CD4-positive, alpha-beta memory T cell (primary cell): ENCODE results near the gene ACTA2. TPM values are rescaled to one million over a fixed set of nuclear protein-coding genes. Genes with fewer than 3 reads are reported as not detected.

Experiments used
- CTCF ChIA-PET: fragments of 350-600 bp; sonication (Branson Sonifier 250); formaldehyde crosslinking; loops from one replicate; lab custom pipeline; 2021; ENCODE audit warnings: inconsistent platforms; ENCODE audit not compliant: partially characterized antibody; lab: Charles Lee
- POLR2A ChIA-PET: fragments of 350-600 bp; sonication (Branson Sonifier 250); formaldehyde crosslinking; loops from one replicate; lab custom pipeline; 2021; ENCODE audit not compliant: partially characterized antibody; lab: Charles Lee
- DNase-seq, 5 donors: peaks; one replicate each; pipeline versions ENCODE4 v3.0.0 to v3.0.0-alpha.2; 2020 to 2022; ENCODE audit warnings: mixed read lengths in 1 of 5
- H3K27ac ChIP-seq: one replicate; pipeline ENCODE4 v1.7.0; 2013; ENCODE audit warnings: low read depth, low read length
- H3K27me3 ChIP-seq: 2 replicates; pipeline ENCODE4 v1.7.0; 2013; ENCODE audit warnings: mild to moderate bottlenecking, low read length, moderate library complexity; ENCODE audit not compliant: insufficient read depth
- H3K36me3 ChIP-seq: 2 replicates; pipeline ENCODE4 v1.7.0; 2013; ENCODE audit warnings: mild to moderate bottlenecking, low read length, moderate library complexity; ENCODE audit not compliant: insufficient read depth
- H3K4me1 ChIP-seq: 2 replicates; pipeline ENCODE4 v1.7.0; 2013; ENCODE audit warnings: mild to moderate bottlenecking, low read length, moderate library complexity; ENCODE audit not compliant: insufficient read depth
- H3K4me3 ChIP-seq, 2 donors: one replicate each; pipeline ENCODE4 v1.7.0; 2013; ENCODE audit warnings: low read length in 2 of 2, mild to moderate bottlenecking in 1 of 2
- H3K9me3 ChIP-seq, 2 donors: one replicate each; pipeline ENCODE4 v1.7.0; 2013; ENCODE audit warnings: low read length in 2 of 2, control low read depth in 1 of 2; ENCODE audit not compliant: control insufficient read depth in 1 of 2
- H3K27ac Mint-ChIP-seq, 7 donors: one replicate each; pipeline ENCODE4 v1.8.0; 2020 to 2021; ENCODE audit warnings: mixed read lengths in 7 of 7, mild to moderate bottlenecking in 6 of 7, inconsistent platforms in 3 of 7, moderate library complexity in 3 of 7
- H3K27me3 Mint-ChIP-seq, 2 donors: one replicate each; pipeline ENCODE4 v1.8.0; 2020 to 2021; ENCODE audit warnings: mixed read lengths in 2 of 2
- H3K36me3 Mint-ChIP-seq, 2 donors: one replicate each; pipeline ENCODE4 v1.8.0; 2020 to 2021; ENCODE audit warnings: mixed read lengths in 2 of 2, inconsistent platforms in 1 of 2, mild to moderate bottlenecking in 1 of 2
- H3K4me1 Mint-ChIP-seq, 4 donors: one replicate each; pipeline ENCODE4 v1.8.0; 2020 to 2021; ENCODE audit warnings: mixed read lengths in 4 of 4, mild to moderate bottlenecking in 1 of 4
- H3K4me3 Mint-ChIP-seq, 8 donors: one replicate each; pipeline ENCODE4 v1.8.0; 2020 to 2021; ENCODE audit warnings: mixed read lengths in 8 of 8, mild to moderate bottlenecking in 7 of 8, moderate library complexity in 6 of 8, inconsistent platforms in 3 of 8
- H3K9me3 Mint-ChIP-seq, 8 donors: one replicate each; pipeline ENCODE4 v1.8.0; 2020 to 2021; ENCODE audit warnings: mixed read lengths in 8 of 8, mild to moderate bottlenecking in 5 of 8, inconsistent platforms in 3 of 8, moderate library complexity in 1 of 8
- intact Hi-C: fragments of 100-400 bp; cut with micrococcal nuclease; formaldehyde crosslinking; loops from one replicate; pipeline ENCODE4 v1.15.1; 2023
- polyA plus RNA-seq, 2 donors: library from polyadenylated mRNA; unstranded; fragments of 300-500 nt; fragmentation: Illumina TruSeq; gene quantifications; one replicate each; pipeline ENCODE4 v1.2.3, GENCODE V29; 2021
- total RNA-seq, 2 experiments: library from RNA; stranded (reverse); gene quantifications; one replicate each; pipeline ENCODE4 v1.2.3, GENCODE V29; 2021

Gene ACTA2
- total and polyA plus RNA-seq, 4 experiments from 2014 or later: 9.1 to 13.2 (median 11.5) TPM

- H3K36me3 Mint-ChIP-seq: peaks cover 0 to 2% of the 10 kb centered on the region in 2 donors
- H3K9me3 Mint-ChIP-seq: peaks cover 0 to 9% (median 4%) of the 10 kb centered on the region in 8 donors
- POLR2A ChIA-PET: interaction anchor here (1.5 kb wide), 1 partner anchor 9 kb away, joined by 3 read pairs; no protein-coding TSS in a partner anchor
- H3K27me3 Mint-ChIP-seq: no peaks in the 10 kb centered on the region
- no peak overlapping the region for H3K4me3 Mint-ChIP-seq
- Histone ChIP-seq H3K9me3 (no peaks in the 10 kb centered on the region), H3K27ac (no peak overlapping the region), H3K27me3 (no peaks in the 10 kb centered on the region), H3K4me1 (peaks cover 48% of the 10 kb centered on the region), H3K36me3 (no peaks in the 10 kb centered on the region), H3K4me3 (no peak overlapping the region)
- CTCF ChIA-PET: interaction anchor here (3.5 kb wide), 1 partner anchor 148 kb away, joined by 11 read pairs; no protein-coding TSS in a partner anchor
- H3K27ac Mint-ChIP-seq: peak overlapping the region in 6 of 7 donors; percentile 11 to 65 (median 58)
- DNase-seq: no peak
- intact Hi-C loops: no loop called here
- peaks cover 36 to 54% (median 47%) of the 10 kb centered on the region in 4 donors for H3K4me1 Mint-ChIP-seq
Observed at GRCh38 chr10:88983939-88984338, 31.4 kb upstream of the ACTA2 start.

- H3K27ac ChIP-seq: no peak overlapping the region
- Mint-ChIP-seq H3K4me1 (peaks cover 32 to 47% (median 40%) of the 10 kb centered on the region in 4 donors), H3K27me3 (no peaks in the 10 kb centered on the region), H3K4me3 (peak overlapping the region in 3 of 8 donors; percentile 19 to 29 (median 26)), H3K27ac (peak overlapping the region in 6 of 7 donors; percentile 4 to 70 (median 39)), H3K36me3 (peaks cover 0 to 2% of the 10 kb centered on the region in 2 donors), H3K9me3 (peaks cover 0 to 9% (median 4%) of the 10 kb centered on the region in 8 donors)
- H3K4me3 ChIP-seq: no peak overlapping the region
- H3K36me3 ChIP-seq: no peaks in the 10 kb centered on the region
- DNase-seq: peak in 1 of 5 donors; percentile 26
- H3K4me1 ChIP-seq: peaks cover 41% of the 10 kb centered on the region
- ChIA-PET CTCF (interaction anchor here (1.2 to 3.5 kb wide), 5 partner anchors 46 to 147 kb away, joined by 3 to 11 read pairs (median 6); no protein-coding TSS in a partner anchor), POLR2A (interaction anchor here (0.7 to 5.8 kb wide), 4 partner anchors 8 to 18 kb away, joined by 3 to 44 read pairs (median 4); partner anchors contain the start of gene FAS)
- intact Hi-C loops: no loop called here
- no peaks in the 10 kb centered on the region for H3K9me3 ChIP-seq
- H3K27me3 ChIP-seq: no peaks in the 10 kb centered on the region
Observed at GRCh38 chr10:88983206-88983605, 30.6 kb upstream of the ACTA2 start.

DNA sequence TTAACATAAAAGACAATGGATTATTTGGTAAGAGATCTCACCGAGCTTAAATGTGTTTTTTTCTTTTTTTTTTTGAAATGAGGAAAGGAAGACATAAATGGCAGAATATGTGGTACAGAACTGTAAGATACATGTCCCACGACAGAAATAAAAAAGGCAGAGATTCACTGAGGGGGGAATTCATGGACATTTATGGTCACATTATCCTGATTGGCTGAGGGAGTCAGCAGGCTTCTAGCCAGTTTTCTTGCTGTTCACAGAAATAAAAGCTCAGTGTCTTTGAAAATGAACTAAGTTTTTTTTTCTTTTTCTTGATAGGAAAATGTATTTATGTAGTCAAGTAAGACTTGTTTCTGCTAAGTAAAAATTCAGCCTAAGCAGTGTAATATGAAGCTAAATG is 29.8 kb upstream of the ACTA2 start:
- no peaks in the 10 kb centered on the region for H3K9me3 ChIP-seq
- no peaks in the 10 kb centered on the region for H3K27me3 ChIP-seq
- peaks cover 25 to 39% (median 32%) of the 10 kb centered on the region in 4 donors for H3K4me1 Mint-ChIP-seq
- no peak overlapping the region for H3K4me3 ChIP-seq
- no peak for DNase-seq
- intact Hi-C loops: no loop called here
- H3K4me1 ChIP-seq: peaks cover 33% of the 10 kb centered on the region
- no peaks in the 10 kb centered on the region for H3K27me3 Mint-ChIP-seq
- H3K9me3 Mint-ChIP-seq: peaks cover 0 to 9% (median 4%) of the 10 kb centered on the region in 8 donors
- CTCF ChIA-PET: interaction anchor here (1.2 to 3.5 kb wide), 6 partner anchors 14 to 146 kb away, joined by 3 to 11 read pairs (median 6); no protein-coding TSS in a partner anchor
- H3K36me3 Mint-ChIP-seq: peaks cover 0 to 2% of the 10 kb centered on the region in 2 donors
- no peak overlapping the region for H3K4me3 Mint-ChIP-seq
- no peak overlapping the region for H3K27ac ChIP-seq
- peak overlapping the region in 3 of 7 donors; percentile 5 to 44 (median 10) for H3K27ac Mint-ChIP-seq
- POLR2A ChIA-PET: interaction anchor here (0.7 to 5.8 kb wide), 4 partner anchors 9 to 19 kb away, joined by 3 to 44 read pairs (median 4); partner anchors contain the start of gene FAS
- H3K36me3 ChIP-seq: no peaks in the 10 kb centered on the region

DNA sequence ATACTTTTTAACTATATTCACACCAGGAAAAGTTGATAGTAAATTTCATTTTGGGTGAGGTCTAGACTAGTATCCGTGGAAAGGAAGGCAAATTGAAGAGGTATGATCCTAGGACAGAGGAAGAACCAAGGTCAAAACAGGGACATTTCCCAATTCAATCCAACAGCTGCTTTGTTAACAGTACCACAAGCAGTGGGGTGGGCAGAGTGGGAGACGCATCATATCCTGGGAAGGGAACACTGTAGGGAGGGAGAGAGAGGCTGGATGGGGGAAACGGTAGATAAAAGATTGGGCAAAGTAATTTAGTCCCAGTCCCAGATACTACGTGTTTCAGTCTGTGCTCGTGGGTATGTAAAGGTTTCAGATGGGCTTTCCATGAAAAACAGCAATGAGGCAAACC is 28.9 kb upstream of the ACTA2 start:
- H3K27me3 Mint-ChIP-seq: no peaks in the 10 kb centered on the region

DNA sequence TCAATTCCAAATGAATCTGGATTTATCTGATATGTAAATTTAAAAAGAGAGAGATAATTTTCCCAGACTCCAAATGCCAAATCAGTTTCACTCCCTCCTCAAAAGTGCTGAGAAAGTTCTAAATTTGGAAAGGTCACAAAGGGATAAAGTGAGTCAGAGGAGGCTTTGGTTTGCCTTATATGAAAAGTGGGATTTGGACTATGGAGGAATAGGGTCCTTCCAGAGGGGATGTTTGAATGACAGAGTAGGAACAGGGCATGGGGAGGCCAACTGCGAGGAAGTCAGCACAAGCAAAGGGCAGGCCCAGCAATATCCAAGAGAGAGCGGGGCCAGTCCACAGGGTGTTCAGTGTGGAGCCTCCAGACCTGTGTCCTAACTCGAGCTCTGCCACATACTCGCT is 28.2 kb upstream of the ACTA2 start:
- H3K27me3 Mint-ChIP-seq: no peaks in the 10 kb centered on the region
- H3K36me3 Mint-ChIP-seq: no peaks in the 10 kb centered on the region
- H3K27ac Mint-ChIP-seq: peak overlapping the region in 2 of 7 donors; percentile 64 to 82
- H3K9me3 Mint-ChIP-seq: peaks cover 0 to 2% (median 0%) of the 10 kb centered on the region in 8 donors
- H3K4me1 ChIP-seq: peaks cover 23% of the 10 kb centered on the region
- CTCF ChIA-PET: interaction anchor here (1.2 to 3.5 kb wide), 4 partner anchors 9 to 145 kb away, joined by 4 to 11 read pairs (median 4); partner anchors contain the start of gene FAS
- no peaks in the 10 kb centered on the region for H3K27me3 ChIP-seq
- no peak overlapping the region for H3K4me3 Mint-ChIP-seq
- peaks cover 21 to 37% (median 27%) of the 10 kb centered on the region in 4 donors for H3K4me1 Mint-ChIP-seq
- POLR2A ChIA-PET: interaction anchor here (0.6 to 5.8 kb wide), 2 partner anchors 10 to 56 kb away, joined by 4 to 44 read pairs; partner anchors contain the start of gene FAS
- no peak for DNase-seq
- intact Hi-C loops: no loop called here
- H3K27ac ChIP-seq: no peak overlapping the region
- no peak overlapping the region for H3K4me3 ChIP-seq
- no peaks in the 10 kb centered on the region for H3K9me3 ChIP-seq
- H3K36me3 ChIP-seq: no peaks in the 10 kb centered on the region

More for the DNA sequence above, 28.9 kb upstream of the ACTA2 start:
- peaks cover 21 to 34% (median 28%) of the 10 kb centered on the region in 4 donors for H3K4me1 Mint-ChIP-seq
- Histone ChIP-seq H3K4me1 (peaks cover 23% of the 10 kb centered on the region), H3K9me3 (no peaks in the 10 kb centered on the region), H3K27me3 (no peaks in the 10 kb centered on the region), H3K36me3 (no peaks in the 10 kb centered on the region), H3K4me3 (no peak overlapping the region), H3K27ac (no peak overlapping the region)
- no peak for DNase-seq
- no peak overlapping the region for H3K27ac Mint-ChIP-seq
- POLR2A ChIA-PET: interaction anchor here (0.6 to 5.8 kb wide), 2 partner anchors 9 to 56 kb away, joined by 4 to 44 read pairs; partner anchors contain the start of gene FAS
- H3K9me3 Mint-ChIP-seq: peaks cover 0 to 4% (median 2%) of the 10 kb centered on the region in 8 donors
- intact Hi-C loops: no loop called here
- H3K36me3 Mint-ChIP-seq: peaks cover 0 to 1% of the 10 kb centered on the region in 2 donors
- CTCF ChIA-PET: interaction anchor here (1.3 to 3.5 kb wide), 2 partner anchors 15 to 145 kb away, joined by 6 to 11 read pairs; no protein-coding TSS in a partner anchor
- H3K4me3 Mint-ChIP-seq: no peak overlapping the region

- Mint-ChIP-seq H3K27ac (peak overlapping the region in 3 of 7 donors; percentile 43 to 89 (median 67)), H3K4me3 (no peak overlapping the region), H3K9me3 (no peaks in the 10 kb centered on the region), H3K27me3 (no peaks in the 10 kb centered on the region), H3K4me1 (peaks cover 24 to 38% (median 28%) of the 10 kb centered on the region in 4 donors), H3K36me3 (no peaks in the 10 kb centered on the region)
- CTCF ChIA-PET: interaction anchor here (1.2 to 3.5 kb wide), 4 partner anchors 10 to 144 kb away, joined by 4 to 11 read pairs (median 4); partner anchors contain the start of gene FAS
- H3K36me3 ChIP-seq: no peaks in the 10 kb centered on the region
- POLR2A ChIA-PET: interaction anchor here (5.8 kb wide), 1 partner anchor 11 kb away, joined by 44 read pairs; the partner anchor contains the start of gene FAS
- no peaks in the 10 kb centered on the region for H3K9me3 ChIP-seq
- intact Hi-C loops: no loop called here
- no peaks in the 10 kb centered on the region for H3K27me3 ChIP-seq
- no peak overlapping the region for H3K4me3 ChIP-seq
- H3K27ac ChIP-seq: no peak overlapping the region
- DNase-seq: no peak
- peaks cover 28% of the 10 kb centered on the region for H3K4me1 ChIP-seq
Observed at GRCh38 chr10:88980247-88980646, 27.7 kb upstream of the ACTA2 start.

DNA sequence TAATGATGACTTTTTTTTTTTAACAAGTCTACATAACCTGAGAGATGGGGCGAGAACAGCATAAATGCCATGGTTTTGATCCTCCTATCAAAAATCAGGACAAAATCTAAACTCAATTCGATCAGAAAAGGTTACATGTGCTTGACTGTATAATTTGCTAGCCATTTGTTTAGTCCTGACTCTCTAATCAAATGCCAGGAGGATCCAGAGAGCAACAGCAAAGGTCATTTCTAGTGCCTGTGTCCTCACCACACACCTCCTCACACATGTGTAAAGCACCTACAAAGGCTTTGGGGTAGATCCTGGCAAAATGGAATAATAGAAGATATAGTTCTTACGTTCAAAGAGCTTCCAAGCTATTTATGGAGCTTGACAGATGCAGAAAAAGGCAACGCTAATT is 27.0 kb upstream of the ACTA2 start:
- Mint-ChIP-seq H3K27me3 (no peaks in the 10 kb centered on the region), H3K36me3 (peaks cover 0 to 2% of the 10 kb centered on the region in 2 donors), H3K4me1 (peaks cover 25 to 40% (median 31%) of the 10 kb centered on the region in 4 donors), H3K9me3 (no peaks in the 10 kb centered on the region), H3K4me3 (no peak overlapping the region), H3K27ac (peak overlapping the region in 1 of 7 donors; percentile 60)
- Histone ChIP-seq H3K4me3 (no peak overlapping the region), H3K4me1 (peaks cover 29% of the 10 kb centered on the region), H3K27ac (no peak overlapping the region), H3K36me3 (no peaks in the 10 kb centered on the region), H3K9me3 (no peaks in the 10 kb centered on the region), H3K27me3 (no peaks in the 10 kb centered on the region)
- ChIA-PET CTCF (interaction anchor here (1.1 to 1.4 kb wide), 5 partner anchors 8 to 50 kb away, joined by 4 to 6 read pairs (median 4); partner anchors contain the start of gene FAS), POLR2A (interaction anchor here (5.8 kb wide), 1 partner anchor 11 kb away, joined by 44 read pairs; the partner anchor contains the start of gene FAS)
- no peak for DNase-seq
- intact Hi-C loops: no loop called here
